ENCODE results near the gene VTI1B. TPM values are rescaled to one million over a fixed set of nuclear protein-coding genes. Genes with fewer than 3 reads are reported as not detected.

The VTI1B gene
- total RNA-seq, 1 donor from 2014 or later: 108 TPM

DNA sequence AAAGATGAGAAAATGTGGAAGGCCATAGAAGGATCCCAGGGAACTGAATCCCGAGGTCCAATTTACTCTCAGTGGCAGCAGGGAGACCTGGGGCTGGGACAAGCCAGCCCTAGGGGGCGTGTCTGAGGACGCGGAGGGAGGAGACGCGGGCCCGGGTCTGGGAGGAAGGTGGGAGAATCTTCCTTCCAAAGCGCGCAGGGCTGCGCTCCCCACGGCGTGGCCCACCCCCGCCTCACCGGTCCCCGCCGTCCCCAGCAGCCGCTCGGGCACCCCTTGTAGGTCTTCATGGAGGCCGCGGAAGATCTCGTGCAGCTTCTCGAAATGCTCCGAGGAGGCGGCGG, 323 bp downstream of the VTI1B start:
- intact Hi-C loops (cut with DNase I): no loop called here
- Histone ChIP-seq H3K27ac (peak overlapping the region; percentile 100), H3K4me1 (peaks cover 29% of the 10 kb centered on the region)

DNA sequence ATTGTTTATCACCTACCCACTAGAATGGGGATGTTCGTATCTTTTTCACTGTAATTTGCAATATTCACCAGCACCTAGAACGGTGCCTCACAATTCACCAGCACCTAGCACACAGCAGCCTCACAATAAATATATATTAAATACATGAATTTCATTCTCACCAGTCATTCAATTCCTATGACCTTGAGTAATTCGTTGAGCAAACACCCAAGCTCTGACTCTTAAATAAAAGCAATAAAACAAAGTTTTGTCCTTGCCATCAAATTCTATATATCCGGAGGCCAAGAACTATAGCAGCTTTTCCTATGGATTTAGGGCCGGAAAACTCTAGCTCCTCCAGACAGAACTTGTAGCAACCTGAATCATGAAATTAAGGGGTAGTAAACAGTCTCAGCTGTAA, 981 bp downstream of the VTI1B start:
- ATAC-seq: no peak
- peak overlapping the region; percentile 99 for H3K4me3 ChIP-seq
- intact Hi-C loops (cut with DNase I): no loop called here
- DNase-seq: no peak
- no peaks in the 10 kb centered on the region for H3K27me3 ChIP-seq (ENCODE audit: low read depth)
- H3K4me1 ChIP-seq: peaks cover 29% of the 10 kb centered on the region
- TF ChIP-seq, protein P1, sequence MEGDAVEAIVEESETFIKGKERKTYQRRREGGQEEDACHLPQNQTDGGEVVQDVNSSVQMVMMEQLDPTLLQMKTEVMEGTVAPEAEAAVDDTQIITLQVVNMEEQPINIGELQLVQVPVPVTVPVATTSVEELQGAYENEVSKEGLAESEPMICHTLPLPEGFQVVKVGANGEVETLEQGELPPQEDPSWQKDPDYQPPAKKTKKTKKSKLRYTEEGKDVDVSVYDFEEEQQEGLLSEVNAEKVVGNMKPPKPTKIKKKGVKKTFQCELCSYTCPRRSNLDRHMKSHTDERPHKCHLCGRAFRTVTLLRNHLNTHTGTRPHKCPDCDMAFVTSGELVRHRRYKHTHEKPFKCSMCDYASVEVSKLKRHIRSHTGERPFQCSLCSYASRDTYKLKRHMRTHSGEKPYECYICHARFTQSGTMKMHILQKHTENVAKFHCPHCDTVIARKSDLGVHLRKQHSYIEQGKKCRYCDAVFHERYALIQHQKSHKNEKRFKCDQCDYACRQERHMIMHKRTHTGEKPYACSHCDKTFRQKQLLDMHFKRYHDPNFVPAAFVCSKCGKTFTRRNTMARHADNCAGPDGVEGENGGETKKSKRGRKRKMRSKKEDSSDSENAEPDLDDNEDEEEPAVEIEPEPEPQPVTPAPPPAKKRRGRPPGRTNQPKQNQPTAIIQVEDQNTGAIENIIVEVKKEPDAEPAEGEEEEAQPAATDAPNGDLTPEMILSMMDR (IDR thresholded peaks at IDR 0.05): no peak
- H3K9me3 ChIP-seq: no peaks in the 10 kb centered on the region
- H3K36me3 ChIP-seq: peaks cover 11% of the 10 kb centered on the region
- H3K27ac ChIP-seq: no peak overlapping the region

More for the DNA sequence above, 323 bp downstream of the VTI1B start:
- H3K9me3 ChIP-seq: no peaks in the 10 kb centered on the region
- peak; percentile 85 for DNase-seq
- peak overlapping the region; percentile 99 for H3K4me3 ChIP-seq
- TF ChIP-seq, protein P1 (IDR thresholded peaks at IDR 0.05): peak; percentile 34
- H3K27me3 ChIP-seq (ENCODE audit: low read depth): no peaks in the 10 kb centered on the region
- H3K36me3 ChIP-seq: peaks cover 12% of the 10 kb centered on the region
- peak; percentile 90 to 92 for ATAC-seq

DNA sequence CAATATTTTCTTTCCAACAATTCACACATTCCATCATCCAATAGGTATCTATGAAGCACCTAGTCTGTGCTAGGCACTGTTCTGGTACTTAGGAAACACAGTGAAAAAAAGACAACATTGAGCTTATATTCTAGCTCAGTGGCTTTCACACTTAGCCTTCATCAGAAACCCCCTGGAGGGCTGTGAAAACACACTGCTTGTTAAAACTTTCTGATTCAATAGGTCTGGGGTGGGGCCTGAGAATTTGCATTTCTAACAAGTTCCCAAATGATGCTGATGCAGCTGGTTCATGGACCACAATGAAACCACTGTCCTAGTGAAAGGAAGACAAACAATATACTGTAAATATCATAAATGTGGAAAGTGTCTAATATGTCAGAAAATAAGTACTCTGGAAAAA, 5.9 kb downstream of the VTI1B start:
- no peak overlapping the region for H3K4me3 ChIP-seq
- no peaks in the 10 kb centered on the region for H3K36me3 ChIP-seq
- DNase-seq (no peak), ATAC-seq (no peak)
- no peaks in the 10 kb centered on the region for H3K27me3 ChIP-seq (ENCODE audit: low read depth)
- no peaks in the 10 kb centered on the region for H3K9me3 ChIP-seq
- H3K27ac ChIP-seq: no peak overlapping the region
- intact Hi-C loops (cut with DNase I): no loop called here
- peaks cover 17% of the 10 kb centered on the region for H3K4me1 ChIP-seq
- TF ChIP-seq, protein P1 (IDR thresholded peaks at IDR 0.05): no peak

DNA sequence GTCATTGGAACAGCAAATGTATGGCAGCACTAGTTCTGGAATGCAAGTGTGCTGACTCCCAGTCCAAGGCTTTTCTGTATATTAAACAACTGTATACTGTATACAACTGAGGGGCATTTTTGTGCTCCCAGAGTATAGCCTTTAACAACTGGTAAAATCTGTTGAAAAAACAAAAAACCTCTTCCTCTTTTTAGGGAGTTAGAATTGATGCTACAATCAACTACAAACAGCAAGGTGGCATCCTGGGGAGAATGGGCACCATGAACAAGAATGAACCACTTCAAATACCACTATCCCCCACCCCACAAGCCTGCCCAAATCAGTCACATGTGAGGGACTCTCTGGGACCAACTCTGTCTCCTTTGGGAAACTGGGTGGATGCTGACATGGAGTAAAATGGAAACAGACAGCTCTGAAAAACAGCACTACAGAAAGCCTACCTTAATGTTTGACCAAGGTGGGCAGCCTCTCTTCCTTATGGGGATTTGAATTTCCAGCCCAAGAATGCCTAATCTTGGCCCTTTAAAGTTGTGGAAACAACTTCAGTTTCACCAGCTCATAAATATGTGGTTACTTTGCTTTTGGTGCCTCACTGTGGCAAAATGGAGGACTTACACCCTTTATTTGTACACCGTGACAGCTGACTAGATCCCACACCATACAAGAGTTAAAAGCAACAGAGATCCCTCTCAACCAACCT, 7.5 kb downstream of the VTI1B start:
- Histone ChIP-seq H3K9me3 (no peaks in the 10 kb centered on the region), H3K27ac (no peak overlapping the region), H3K27me3 (ENCODE audit: low read depth) (no peaks in the 10 kb centered on the region), H3K4me3 (no peak overlapping the region), H3K4me1 (peaks cover under 1% of the 10 kb centered on the region), H3K36me3 (peaks cover 2% of the 10 kb centered on the region)
- TF ChIP-seq, protein P1 (IDR thresholded peaks at IDR 0.05): peak; percentile 48
- no peak for DNase-seq
- ATAC-seq: peak; percentile 77 to 80
- intact Hi-C loops (cut with DNase I): no loop called here

DNA sequence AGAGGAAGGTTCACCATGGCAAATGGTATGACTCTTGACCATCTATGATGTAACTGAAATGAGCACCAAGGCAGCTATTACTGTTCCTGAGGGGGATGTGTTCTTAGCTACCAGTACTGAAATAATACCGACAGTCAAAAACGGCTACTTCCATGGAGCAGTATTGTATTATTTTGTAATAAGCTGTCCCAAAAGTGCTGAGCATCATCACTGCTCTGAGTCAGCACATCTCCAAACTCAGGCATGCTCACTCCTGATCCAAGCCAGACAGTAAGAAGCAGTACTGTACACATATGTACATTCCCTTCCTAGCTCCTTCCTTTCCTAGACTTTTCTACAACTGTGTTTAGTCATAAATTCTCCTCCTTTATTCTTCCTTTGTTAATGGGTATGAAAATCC, 8.6 kb downstream of the VTI1B start:
- Histone ChIP-seq H3K9me3 (no peaks in the 10 kb centered on the region), H3K4me3 (no peak overlapping the region), H3K36me3 (peaks cover 13% of the 10 kb centered on the region), H3K27ac (no peak overlapping the region), H3K27me3 (ENCODE audit: low read depth) (no peaks in the 10 kb centered on the region), H3K4me1 (no peaks in the 10 kb centered on the region)
- ATAC-seq (no peak), DNase-seq (no peak)
- TF ChIP-seq, protein P1 (IDR thresholded peaks at IDR 0.05): no peak
- intact Hi-C loops (cut with DNase I): no loop called here
